GM19463 (cell line): ENCODE data around the gene ARL8A.
"Not testable (repeated sequence)": the region's sequence is repeated elsewhere in the genome, so short reads cannot be mapped to it uniquely, and the experiment has no call there.

Source experiments
- ATAC-seq: cut with Tn5 transposase; IDR thresholded peaks from one replicate; pipeline ENCODE4 v1.9.1; 2021; ENCODE audit warnings: mild to moderate bottlenecking, moderate library complexity; ENCODE audit not compliant: unreplicated experiment

The ARL8A gene

DNA sequence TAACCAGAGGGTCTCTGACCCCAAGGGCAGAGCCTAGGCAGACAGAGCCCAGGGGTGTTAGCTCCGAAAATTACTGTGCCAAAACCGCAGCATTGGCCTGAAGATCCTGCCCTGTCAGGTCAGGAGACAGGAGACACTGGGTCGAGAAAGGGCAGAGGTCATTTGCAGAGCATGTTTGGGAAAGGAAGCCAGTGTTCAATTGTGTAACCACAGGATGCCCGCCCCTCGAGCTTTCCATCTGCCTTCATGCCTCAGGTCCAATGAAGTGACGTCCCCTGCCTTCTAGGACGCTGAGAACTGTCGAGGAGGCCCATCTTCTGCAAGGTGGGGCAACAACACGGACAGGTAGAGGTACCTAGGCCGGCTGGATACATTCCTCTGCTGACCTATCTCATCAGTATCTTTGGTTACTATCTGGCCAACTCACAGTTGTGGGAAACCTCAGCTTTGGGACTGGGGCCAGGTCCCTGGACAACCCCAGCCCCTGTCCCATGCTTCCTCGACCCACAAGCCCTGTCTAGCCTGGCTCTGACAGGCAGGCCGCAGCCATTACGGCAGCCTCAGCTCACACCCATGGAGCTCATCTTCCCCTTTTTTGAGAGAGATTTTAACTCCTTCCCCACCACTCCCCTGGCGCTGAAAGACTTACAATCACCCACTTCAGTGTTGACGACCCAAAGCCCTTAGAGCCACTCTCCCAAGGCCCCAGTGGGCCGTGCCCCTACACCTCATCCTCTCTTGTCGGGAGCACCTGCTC is 1.3 kb downstream of the ARL8A start:
- peak; percentile 22 for ATAC-seq

- not testable (repeated sequence) for ATAC-seq
Measured at GRCh38 chr1:202141468-202141867, 3.1 kb downstream of the ARL8A start.

GRCh38 chr1:202140833-202141232 is 3.7 kb downstream of the ARL8A start:
- no peak for ATAC-seq

DNA sequence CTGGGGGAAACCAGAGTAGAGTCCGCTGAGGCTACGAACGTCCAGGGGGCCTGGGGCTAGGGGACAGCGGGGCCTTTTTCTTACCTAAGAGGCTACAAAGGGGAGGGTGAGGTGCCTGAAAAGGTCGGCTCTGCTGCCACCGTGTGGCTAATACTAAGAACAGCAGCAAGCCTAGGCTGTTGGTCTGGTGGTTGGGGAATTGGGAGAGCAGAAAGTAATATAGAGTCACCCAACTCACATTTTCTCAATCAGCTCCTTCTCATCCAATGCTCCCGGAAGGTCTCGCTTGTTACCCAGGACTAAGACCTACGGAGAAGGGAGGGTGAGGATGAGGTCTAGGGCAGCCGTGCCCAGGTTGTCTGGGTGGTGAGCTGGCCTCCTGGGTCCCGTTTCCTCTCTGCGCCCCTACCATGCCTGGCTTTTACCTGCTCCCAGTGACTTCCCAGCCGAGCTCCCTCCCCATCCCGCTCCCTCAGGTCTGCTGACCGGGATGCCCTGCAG is 9.3 kb downstream of the ARL8A start:
- no peak for ATAC-seq

DNA sequence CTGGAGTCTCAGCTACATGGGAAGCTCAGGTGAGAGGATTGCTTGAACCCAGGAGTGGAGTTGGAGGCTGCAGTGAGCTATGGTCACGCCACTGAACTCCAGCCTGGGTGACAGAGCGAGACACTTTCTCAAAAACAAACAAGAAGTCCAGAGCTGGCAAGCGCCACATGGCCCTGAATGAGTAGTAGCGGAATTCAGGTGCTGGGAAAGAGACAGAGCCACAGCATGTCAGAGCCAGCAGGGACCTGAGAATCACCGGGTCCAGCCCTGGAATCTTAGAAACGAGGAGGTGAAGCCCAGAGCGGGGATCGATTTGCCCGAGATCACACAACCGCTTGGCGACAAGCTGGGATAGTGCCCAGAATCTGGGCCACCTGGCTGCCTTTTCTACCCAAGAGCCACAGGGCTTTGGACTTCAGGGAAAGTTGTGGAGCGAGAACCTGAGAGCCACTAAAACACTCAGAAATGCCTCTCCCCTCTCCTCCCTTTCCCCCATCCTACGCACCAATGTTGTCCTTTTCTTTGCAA is 9.8 kb downstream of the ARL8A start:
- no peak for ATAC-seq

DNA sequence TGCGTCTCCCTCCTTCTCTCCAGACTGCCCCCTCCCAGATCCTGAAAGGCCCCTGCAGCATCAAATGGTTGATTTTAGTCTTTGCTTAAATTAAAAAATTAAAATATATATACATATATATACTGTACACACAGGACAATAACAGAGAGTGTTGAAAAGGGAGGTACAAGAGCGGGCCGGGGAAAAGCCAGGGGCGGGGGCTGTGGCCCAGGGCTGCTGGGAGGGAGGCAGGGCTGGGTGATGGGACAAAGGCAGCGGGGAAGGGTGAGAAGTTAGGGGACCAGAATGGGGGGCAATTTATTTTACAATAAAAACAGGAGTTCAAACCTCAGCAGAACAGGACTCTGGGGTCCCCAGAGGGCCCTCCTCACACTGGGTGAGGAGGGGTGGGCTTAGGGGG is 10.5 kb downstream of the ARL8A start:
- ATAC-seq, result no peak

- ATAC-seq, result no peak
Measured at GRCh38 chr1:202133496-202133895, 11.0 kb downstream of the ARL8A start.

- no peak for ATAC-seq
Measured at GRCh38 chr1:202133001-202133400, 11.5 kb downstream of the ARL8A start.

DNA sequence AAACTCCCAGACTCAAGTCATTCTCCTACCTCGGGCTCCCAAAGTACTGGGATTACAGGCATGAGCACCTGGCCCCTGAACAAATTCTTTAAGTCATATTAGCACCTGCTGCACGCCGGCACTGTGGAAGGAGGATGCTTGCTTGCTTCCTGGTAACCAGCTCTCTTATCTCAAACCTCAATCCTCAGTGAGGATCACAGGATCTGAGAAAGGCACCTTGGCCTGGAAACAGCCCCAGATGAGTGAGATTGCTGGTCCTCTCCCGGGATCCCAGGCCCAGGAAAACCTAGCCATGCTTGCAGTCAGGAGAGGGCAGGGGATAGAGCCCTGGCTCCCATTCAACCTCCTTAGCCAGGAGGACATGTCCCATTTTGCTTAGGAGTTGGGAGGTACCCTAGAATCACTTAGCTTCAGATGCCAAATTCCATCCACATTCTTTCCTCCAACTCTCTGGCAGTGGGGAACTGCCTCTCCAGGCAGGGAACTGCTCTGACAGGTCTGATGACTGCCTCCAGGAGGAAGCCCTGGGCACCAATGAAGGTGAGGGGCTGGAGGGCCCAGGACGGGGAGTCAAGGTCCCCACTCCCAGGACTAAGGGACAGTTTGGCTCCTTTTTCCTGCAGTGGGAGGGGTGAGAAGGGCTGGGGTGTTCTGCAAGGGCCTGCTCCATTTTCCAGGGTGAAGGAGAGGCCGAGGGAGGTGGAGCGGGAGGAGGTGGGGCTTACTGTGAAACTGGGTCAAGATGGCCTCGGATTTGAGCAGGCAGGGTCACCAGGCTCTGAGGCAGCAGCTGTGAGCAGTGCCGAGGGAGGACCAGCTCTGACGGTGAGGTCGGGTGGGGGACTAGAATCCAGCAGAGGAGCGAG is 12.3 kb downstream of the ARL8A start:
- ATAC-seq, result no peak

- ATAC-seq, result no peak
Measured at GRCh38 chr1:202130816-202131522, 13.6 kb downstream of the ARL8A start.

DNA sequence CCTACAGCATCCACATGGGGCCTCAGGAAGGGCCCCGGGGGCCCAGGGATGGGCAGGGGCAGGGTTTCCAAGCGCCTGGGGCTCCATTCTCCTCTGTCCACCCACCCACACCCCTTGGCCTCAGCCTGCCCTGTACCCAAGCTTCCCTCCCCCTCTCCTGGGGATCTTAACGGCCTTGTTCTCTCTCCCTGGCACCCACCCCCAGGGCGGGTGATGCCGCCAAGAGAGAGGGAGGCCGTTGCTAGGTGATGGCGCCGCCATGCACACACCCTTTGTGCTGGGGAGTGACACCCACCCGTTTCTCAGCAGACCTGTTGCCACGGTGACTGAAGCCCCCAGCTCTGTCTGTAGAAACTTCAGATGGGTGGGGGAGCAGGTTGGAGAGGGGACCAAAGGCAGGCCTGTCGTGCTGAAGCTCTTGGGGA is 14.2 kb downstream of the ARL8A start:
- no peak for ATAC-seq

DNA sequence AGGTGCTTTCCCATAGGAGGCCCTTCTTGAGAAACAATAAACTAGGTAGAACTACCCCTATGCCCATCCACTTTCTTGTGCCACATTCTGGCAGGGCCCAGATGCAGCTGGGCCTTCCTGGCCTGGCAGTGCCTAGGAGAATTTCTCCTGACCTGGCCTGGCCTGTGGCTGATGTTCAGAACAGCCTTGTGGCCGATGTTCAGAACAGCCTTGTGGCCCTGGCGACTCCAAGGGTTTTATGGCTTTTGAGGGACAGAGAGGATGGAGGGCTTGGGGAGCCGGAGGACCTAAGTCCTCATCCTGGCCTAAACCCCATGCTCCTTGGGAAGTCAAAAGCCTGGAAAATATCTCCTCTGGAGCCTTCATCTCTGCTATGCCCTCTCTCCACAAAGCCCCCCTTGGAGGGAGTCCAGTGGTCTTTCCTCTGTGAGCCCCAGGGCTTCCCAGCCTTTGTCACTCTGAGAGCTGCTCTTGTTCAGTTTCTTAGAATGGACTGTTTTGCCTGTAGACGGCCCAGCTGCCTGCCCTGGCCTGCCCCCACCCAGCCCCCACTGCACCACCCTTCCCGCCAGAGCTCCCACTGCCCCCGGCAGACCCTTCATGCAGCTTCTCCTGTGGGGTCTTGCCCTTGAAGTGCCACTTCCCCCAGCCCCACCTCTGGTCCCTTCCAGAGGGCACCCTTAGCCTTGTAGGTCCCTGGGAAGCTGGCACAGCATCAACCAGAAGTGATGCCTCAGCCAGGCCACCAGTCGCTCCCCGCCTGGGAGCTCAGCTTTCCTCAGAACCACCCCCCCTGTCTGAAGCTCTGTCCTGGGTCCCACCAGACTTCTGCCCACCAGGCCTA is 14.9 kb downstream of the ARL8A start:
- no peak for ATAC-seq

- no peak for ATAC-seq
Measured at GRCh38 chr1:202127836-202128622, 16.5 kb downstream of the ARL8A start.

GRCh38 chr1:202127061-202127460 is 17.5 kb downstream of the ARL8A start:
- ATAC-seq, result no peak

DNA sequence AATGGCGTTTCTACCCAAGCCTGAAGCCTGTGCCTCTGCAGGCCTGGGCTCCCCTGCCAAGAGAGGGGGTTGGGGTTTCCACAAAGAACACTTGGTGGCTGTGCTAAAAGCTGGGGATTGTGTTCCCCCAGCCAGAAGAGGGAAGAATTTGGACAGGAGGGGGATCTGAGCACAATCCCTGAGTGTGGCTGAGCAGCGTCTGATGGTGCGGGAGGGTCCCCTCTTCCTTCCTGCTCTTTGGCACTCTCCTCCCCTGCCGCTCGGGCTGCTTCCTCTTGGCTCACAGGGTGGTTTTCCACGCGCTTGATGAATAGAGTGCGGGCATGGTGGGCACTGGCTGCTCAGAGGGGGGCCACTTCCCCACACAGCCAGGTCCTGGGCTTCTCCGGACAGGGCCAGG is 18.1 kb downstream of the ARL8A start:
- no peak for ATAC-seq

DNA sequence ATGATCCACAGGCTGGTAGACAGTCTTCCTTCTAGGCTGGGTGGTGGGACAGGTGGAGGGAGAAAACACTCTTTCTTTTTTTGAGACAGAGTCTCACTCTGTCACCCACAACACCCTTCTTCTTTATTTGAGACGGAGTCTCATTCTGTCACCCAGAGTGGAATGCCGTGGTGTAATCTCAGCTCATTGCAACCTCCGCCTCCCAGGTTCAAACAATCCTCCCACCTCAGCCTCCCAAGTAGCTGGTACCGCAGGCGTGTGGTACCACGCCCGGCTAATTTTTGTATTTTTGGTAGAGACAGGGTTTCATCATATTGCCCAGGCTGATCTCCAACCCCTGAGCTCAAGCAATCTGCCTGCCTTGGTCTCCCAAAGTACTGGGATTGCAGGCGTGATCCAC is 18.9 kb downstream of the ARL8A start:
- no peak for ATAC-seq

- no peak for ATAC-seq
Measured at GRCh38 chr1:202124142-202124541, 20.4 kb downstream of the ARL8A start.

GRCh38 chr1:202123336-202123813 is 21.2 kb downstream of the ARL8A start:
- no peak for ATAC-seq

DNA sequence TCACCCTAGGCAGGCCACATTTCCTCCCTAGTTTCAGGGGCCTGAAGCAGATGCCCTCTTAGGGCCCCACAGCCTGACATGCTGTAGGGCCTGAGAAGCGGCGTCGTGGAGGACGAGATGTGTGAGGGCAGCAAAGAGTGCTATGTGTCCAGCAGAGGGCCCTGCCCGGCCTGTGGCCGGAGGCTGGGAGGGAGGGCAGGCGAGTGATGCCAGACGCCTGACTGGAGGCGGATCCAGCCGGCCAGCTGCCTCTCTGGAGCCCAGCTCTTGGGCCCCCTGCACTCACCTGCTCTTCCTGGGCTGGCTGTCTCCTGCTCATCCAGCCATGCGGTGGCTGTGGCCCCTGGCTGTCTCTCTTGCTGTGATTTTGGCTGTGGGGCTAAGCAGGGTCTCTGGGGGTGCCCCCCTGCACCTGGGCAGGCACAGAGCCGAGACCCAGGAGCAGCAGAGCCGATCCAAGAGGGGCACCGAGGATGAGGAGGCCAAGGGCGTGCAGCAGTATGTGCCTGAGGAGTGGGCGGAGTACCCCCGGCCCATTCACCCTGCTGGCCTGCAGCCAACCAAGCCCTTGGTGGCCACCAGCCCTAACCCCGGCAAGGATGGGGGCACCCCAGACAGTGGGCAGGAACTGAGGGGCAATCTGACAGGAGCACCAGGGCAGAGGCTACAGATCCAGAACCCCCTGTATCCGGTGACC is 21.8 kb downstream of the ARL8A start, which contains the start of gene GPR37L1:
Gene GPR37L1, plus strand, starts transcription at position 279 of the 697 bp plus-strand sequence. Its CDS starts 47 bp downstream, at position 326.
- ATAC-seq, result no peak
